H1 (cell line): ENCODE measurements around the gene CAMK2G.

ENCODE experiments used
- ASH2L ChIP-seq: fragments of 200-600, 300-600 bp; sonication (generic); IDR thresholded peaks from one replicate; pipeline ENCODE4 v1.7.1; 2017; ENCODE audit warnings: low read length
- CTCF ChIP-seq, 3 experiments: IDR thresholded peaks; 1 replicate in 2 of 3; 2 replicates in 1 of 3; pipeline versions ENCODE4 v1.5.1 to v1.6.1; 2011; ENCODE audit warnings: low read length in 3 of 3, mild to moderate bottlenecking in 3 of 3, inconsistent platforms in 2 of 3, low read depth in 1 of 3, moderate library complexity in 1 of 3; ENCODE audit not compliant: insufficient read depth in 1 of 3; ENCODE audit errors: control extremely low read depth in 1 of 3
- EP300 ChIP-seq, 2 experiments: IDR thresholded peaks; 1 replicate in 1 of 2; 2 replicates in 1 of 2; pipeline ENCODE4 v1.6.1; 2011 to 2012; ENCODE audit warnings: low read depth in 2 of 2, low read length in 2 of 2, mild to moderate bottlenecking in 2 of 2, borderline replicate concordance in 1 of 2, inconsistent platforms in 1 of 2, moderate library complexity in 1 of 2
- JUND ChIP-seq: IDR thresholded peaks from 2 replicates; pipeline ENCODE4 v1.6.1; 2011; ENCODE audit warnings: mild to moderate bottlenecking, improper control_type of control experiment, low read length
- POLR2A ChIP-seq, 2 experiments: IDR thresholded peaks; 1 replicate in 1 of 2; 2 replicates in 1 of 2; pipeline ENCODE4 v1.6.1; 2011; ENCODE audit warnings: low read depth in 2 of 2, low read length in 2 of 2, mild to moderate bottlenecking in 2 of 2; ENCODE audit errors: control extremely low read depth in 1 of 2
- POLR2AphosphoS5 ChIP-seq: IDR thresholded peaks from 2 replicates; pipeline ENCODE4 v1.6.1; 2011; ENCODE audit warnings: low read depth, low read length
- RAD21 ChIP-seq, 2 experiments: IDR thresholded peaks in 1 of 2; conservative IDR thresholded peaks in 1 of 2; 2 replicates each; pipeline ENCODE4 v1.6.1; 2011; ENCODE audit warnings: low read depth in 2 of 2, low read length in 2 of 2, improper control_type of control experiment in 1 of 2, inconsistent platforms in 1 of 2, mild to moderate bottlenecking in 1 of 2, moderate library complexity in 1 of 2
- SIN3A ChIP-seq, 2 experiments: IDR thresholded peaks in 1 of 2; conservative IDR thresholded peaks in 1 of 2; 2 replicates each; pipeline ENCODE4 v1.6.1; 2011 to 2012; ENCODE audit warnings: low read length in 2 of 2, improper control_type of control experiment in 1 of 2, low read depth in 1 of 2, mild to moderate bottlenecking in 1 of 2
- SIRT6 ChIP-seq: IDR thresholded peaks from one replicate; pipeline ENCODE4 v1.7.1; 2012; ENCODE audit warnings: low read length, inconsistent platforms
- TAF1 ChIP-seq: IDR thresholded peaks from 2 replicates; pipeline ENCODE4 v1.6.1; 2011; ENCODE audit warnings: mild to moderate bottlenecking, low read depth, low read length
- TEAD4 ChIP-seq: IDR thresholded peaks from 2 replicates; pipeline ENCODE4 v1.6.1; 2012; ENCODE audit warnings: low read depth, low read length, inconsistent platforms, mixed read lengths
- TF ChIP-seq, protein P1 (sequence below): IDR thresholded peaks from 2 replicates; pipeline ENCODE4 v1.6.1; 2011; ENCODE audit warnings: low read length, improper control_type of control experiment

DNA sequence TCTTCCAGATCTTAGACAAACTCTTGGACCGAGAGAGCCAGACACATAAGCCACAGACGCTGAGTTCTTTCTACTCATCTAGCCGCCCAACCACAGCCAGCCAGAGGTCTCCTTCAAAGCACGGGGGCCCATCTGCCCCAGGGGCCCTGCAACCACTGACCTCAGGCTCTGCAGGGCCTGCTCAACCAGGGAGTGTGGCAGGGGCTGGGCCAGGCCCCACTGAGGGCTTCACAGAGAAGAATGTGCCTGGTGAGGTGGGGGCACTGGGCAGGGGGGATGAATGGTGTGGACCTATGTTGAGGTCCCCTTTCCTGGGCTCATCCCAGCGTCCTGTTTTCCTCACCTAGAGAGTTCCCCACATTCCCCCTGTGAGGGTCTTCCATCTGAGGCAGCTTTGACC is 77.6 kb downstream of the CAMK2G start:
- TF ChIP-seq RAD21 (IDR thresholded peaks at IDR 0.05 in 1 of 2, conservative IDR thresholded peaks at IDR 0.05 in 1 of 2; ENCODE audit: low read depth in 2 of 2, low read length in 2 of 2) (no peak), TEAD4 (no peak), TAF1 (no peak), CTCF (IDR thresholded peaks at IDR 0.05; ENCODE audit: control extremely low read depth in 1 of 3, insufficient read depth in 1 of 3, low read depth in 1 of 3, low read length in 3 of 3) (no peak), POLR2A (IDR thresholded peaks at IDR 0.05; ENCODE audit: control extremely low read depth in 1 of 2, low read depth in 2 of 2, low read length in 2 of 2) (no peak), EP300 (IDR thresholded peaks at IDR 0.05; ENCODE audit: borderline replicate concordance in 1 of 2, low read depth in 2 of 2, low read length in 2 of 2) (no peak), SIRT6 (no peak), ASH2L (no peak), POLR2AphosphoS5 (0 out of 2 replicates have a peak, but pooled peaks have one; percentile 3), SIN3A (conservative IDR thresholded peaks at IDR 0.05 in 1 of 2, IDR thresholded peaks at IDR 0.05 in 1 of 2; ENCODE audit: low read depth in 1 of 2, low read length in 2 of 2) (no peak), JUND (no peak)
- TF ChIP-seq, protein P1, sequence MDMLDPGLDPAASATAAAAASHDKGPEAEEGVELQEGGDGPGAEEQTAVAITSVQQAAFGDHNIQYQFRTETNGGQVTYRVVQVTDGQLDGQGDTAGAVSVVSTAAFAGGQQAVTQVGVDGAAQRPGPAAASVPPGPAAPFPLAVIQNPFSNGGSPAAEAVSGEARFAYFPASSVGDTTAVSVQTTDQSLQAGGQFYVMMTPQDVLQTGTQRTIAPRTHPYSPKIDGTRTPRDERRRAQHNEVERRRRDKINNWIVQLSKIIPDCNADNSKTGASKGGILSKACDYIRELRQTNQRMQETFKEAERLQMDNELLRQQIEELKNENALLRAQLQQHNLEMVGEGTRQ: no peak
